ENCODE measurements around the gene KLHL29.
A peak's percentile ranks its signal among the peaks of the same experiment; 100 is the strongest.

KLHL29 gene

DNA sequence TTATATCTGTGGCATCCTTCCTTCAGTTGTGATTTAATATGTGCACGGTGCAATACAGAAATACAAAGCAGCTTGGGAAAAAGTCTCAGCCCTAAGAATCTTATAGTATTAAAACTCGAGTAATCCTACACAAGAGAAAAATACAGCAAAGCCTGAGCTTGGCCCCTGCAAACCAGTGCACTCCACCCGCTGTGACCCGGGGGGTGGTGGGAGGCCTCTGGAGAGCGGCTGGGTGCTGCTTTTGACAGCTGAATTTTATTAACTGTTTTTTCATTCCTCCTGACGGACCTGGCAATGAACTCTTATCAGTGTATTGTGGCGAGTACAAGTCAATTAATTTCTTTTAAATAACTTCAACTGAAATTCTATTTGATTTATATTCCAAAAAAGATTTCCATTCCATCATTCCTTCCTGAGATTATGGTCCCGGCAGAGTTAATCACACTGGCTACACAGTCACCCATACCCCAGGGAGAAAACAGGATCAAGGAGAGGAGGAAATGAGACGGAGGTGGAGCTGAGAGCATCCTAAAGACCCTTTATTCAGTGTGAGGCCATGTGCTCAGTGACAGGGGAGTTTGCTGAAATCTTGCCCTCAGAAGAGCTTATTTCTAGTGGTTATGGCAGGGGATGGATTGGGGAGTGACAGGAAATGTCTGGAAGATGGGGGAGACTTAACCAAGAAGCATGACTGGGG lies 124.8 kb downstream of the KLHL29 start:
- FAIRE-seq (no peak), DNase-seq (ENCODE audit: low spot score) (no peak)

DNA sequence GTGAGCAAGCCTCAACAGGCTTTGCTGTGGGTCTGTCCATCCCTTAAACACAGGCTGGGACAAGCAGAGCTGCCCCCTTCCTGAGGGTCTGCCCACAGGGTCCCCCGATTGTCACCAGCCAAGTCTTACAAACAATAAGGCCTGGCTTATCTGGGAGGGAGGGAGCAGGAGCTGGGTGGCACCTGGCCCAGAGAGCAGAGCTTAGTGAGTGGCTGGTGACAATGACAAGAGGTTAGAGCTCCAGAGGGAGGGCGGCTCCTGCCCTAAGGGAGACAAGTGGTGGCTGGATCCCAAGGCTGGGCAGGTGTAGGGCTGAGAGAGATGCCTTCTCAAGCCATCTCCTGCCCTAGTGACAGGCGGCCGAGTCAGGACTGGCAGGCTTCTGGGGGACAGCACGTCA lies 125.5 kb downstream of the KLHL29 start:
- FAIRE-seq (no peak), DNase-seq (ENCODE audit: low spot score) (no peak)

- DNase-seq (ENCODE audit: low spot score) (no peak), FAIRE-seq (no peak)
These were observed 127.8 kb downstream of the KLHL29 start for GRCh38 chr2:23512778-23513177.

- no peak for DNase-seq (ENCODE audit: low spot score)
- no peak for FAIRE-seq
These were observed 128.4 kb downstream of the KLHL29 start for GRCh38 chr2:23513245-23513871.

DNA sequence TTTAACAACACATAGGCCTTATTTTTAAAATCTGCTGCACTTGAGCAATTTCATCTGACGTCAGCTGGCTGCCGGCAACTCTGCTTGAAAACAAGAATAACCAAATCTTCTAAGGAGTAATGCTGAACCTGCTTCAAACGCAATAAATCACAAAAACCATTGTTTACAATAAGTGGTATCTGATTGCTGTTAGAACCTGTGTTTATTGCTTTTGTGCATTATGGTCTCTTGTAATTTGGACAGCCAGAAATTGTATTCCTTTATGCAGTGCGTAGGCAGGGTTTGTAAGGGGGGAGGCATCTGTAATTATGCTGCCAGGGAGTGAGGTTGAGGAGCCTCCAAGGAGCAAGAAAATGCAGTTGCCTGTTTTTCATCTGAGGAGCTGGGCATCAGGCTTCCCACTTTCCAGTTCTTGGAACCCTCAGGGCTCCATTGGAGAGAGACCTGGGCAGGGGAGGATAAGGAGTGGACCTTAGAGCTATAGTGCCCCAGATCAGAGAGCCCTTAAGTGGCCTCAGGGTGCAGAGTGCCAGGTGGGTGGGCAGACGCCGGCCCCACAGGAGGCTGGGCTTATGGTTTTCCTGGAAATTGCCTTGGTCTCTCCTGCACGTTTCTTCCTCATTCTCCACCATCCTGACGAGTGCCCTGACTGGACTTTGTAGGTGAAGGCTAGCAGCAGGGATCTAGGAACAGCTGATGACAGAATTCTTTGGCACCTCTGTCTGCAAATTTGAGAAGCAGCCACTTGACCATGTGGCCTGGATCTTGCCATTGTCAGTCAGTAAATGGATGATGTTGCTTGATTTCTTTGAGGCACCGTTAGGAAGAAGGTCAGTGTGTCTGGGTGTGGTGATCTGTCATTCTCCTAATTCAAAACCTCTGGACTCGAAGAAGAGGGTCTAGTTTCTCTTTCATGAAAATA lies 129.2 kb downstream of the KLHL29 start:
- FAIRE-seq (no peak), DNase-seq (ENCODE audit: low spot score) (no peak)

DNA sequence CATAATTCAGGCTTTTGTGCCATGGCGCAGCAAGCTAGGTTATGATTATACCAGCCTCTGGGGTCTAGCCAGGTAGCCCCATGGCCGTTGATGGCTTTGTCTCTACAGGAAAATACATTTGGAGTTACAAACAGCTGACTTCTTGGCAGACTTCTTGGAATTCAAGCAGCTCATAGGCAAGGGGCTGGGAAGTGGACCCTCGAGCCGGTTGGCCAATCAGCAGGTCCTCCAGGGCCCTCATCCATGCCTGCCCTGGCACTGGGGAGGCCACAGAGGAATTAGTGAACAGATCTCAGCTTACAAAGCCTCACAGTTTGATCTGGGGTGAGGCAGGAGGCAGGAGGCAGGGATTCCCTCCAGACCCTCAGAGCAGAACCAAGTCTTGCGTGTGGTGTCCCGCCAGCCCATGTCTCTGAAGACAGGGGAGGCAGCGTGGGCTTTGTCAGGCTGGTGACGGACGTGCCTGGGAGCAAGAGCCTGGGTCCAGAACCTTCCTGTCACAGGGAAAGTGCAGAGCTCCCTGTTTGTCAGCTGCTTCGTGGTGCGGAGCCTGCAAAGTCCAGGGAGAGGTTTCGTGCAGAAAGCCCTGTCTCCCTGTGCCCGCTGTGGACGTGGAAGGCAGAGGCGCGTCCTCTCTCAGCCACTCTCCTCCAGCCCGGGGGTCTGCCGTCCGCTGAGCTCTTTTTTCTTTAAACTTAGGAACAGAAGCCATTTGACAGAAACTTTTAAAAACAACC lies 131.7 kb downstream of the KLHL29 start:
- DNase-seq (ENCODE audit: low spot score), result no peak
- FAIRE-seq, result no peak

DNA sequence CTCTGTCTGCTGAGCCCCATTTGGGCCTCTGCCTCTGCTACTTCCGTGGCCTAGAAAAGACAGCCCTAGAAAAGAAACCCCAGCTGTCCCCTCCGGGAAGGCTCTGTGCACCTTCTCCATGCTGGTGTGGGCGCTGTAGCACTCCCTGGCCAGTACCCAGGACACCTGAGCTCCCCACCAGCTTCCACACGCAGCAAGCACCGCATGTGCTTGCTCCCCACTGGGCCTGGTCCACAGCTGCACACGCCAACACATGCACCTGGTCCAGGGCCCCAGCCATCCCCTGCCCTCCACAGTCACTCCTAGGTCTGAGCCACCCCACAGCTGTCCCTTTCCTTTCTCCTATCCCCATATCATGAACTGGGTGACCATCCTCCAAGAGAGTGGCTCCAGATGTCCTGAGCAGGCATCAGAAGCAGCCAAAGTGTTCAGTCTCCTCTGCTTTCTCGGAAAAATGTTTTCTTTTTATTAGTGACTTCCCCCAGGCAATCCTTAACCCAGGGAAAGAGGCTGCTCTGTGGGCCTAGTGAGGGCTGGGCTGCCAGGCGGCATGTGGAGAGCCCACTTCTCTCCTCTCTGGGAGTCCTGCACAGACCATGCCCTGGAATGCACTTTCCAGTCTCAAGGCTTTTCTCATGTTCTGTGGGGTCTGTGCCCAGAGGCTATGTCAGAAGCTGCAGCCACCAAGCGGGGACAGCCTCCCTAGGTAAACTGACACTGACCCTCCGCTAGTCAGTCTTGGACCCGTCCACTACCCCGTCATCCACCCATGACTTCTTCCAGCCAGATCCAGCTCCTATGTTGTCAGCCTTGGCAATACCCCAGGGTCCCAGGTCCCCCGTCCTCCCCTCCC lies 133.7 kb downstream of the KLHL29 start:
- DNase-seq (ENCODE audit: low spot score), result no peak
- FAIRE-seq, result no peak

GRCh38 chr2:23519334-23519651 lies 134.3 kb downstream of the KLHL29 start:
- FAIRE-seq (no peak), DNase-seq (ENCODE audit: low spot score) (no peak)

- FAIRE-seq, result no peak
- DNase-seq (ENCODE audit: low spot score), result peak; percentile 43
These were observed 135.3 kb downstream of the KLHL29 start for GRCh38 chr2:23520256-23520655.

DNA sequence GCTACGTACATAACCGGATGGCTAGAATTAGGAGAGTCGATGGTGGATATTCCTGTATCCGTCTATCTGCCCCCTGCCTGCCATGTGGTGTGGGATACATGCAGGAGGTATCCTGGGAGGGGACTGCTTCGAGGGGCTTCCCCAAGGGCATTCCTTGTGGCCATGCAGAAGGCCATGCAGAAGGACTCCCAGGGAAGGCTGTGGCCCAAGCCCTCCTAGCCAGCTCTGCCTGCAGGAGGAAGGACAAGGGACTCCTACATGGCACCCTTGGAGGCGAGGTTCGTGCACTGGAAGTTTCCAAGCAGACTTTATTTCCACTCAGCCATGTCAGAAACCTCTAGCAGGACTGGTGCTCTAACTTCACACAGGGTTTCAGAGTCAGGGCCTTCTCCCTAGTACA lies 136.1 kb downstream of the KLHL29 start:
- DNase-seq (ENCODE audit: low spot score) (no peak), FAIRE-seq (no peak)

- DNase-seq (ENCODE audit: low spot score) (no peak), FAIRE-seq (no peak)
These were observed 137.9 kb downstream of the KLHL29 start for GRCh38 chr2:23522726-23523372.

GRCh38 chr2:23523373-23524260 lies 138.6 kb downstream of the KLHL29 start:
- no peak for FAIRE-seq
- no peak for DNase-seq (ENCODE audit: low spot score)

GRCh38 chr2:23524261-23524706 lies 139.3 kb downstream of the KLHL29 start:
- DNase-seq (ENCODE audit: low spot score), result peak; percentile 85
- peak; percentile 46 for FAIRE-seq

- no peak for FAIRE-seq
- DNase-seq (ENCODE audit: low spot score), result no peak
These were observed 140.3 kb downstream of the KLHL29 start for GRCh38 chr2:23525137-23525765.

DNA sequence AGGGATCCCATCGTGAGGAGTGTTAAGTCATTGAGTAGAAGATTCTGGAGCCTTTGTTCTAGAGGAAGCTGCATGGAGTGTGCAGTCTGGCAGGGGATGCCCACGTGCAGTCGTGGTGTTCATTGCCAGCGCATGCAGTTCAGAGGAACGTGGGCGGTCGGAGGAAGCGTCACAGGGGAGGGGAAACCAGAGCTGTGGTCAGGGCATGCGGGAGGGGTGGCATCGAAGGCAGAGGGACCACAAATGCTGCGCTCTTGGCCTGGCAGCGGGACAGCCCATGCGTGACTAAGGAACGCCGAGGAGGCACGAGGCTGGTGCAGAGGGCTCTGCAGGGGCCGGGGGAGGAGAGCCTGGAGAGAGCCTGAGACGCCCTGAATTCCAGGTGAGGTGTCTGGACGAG lies 141.1 kb downstream of the KLHL29 start:
- FAIRE-seq (no peak), DNase-seq (ENCODE audit: low spot score) (no peak)

DNA sequence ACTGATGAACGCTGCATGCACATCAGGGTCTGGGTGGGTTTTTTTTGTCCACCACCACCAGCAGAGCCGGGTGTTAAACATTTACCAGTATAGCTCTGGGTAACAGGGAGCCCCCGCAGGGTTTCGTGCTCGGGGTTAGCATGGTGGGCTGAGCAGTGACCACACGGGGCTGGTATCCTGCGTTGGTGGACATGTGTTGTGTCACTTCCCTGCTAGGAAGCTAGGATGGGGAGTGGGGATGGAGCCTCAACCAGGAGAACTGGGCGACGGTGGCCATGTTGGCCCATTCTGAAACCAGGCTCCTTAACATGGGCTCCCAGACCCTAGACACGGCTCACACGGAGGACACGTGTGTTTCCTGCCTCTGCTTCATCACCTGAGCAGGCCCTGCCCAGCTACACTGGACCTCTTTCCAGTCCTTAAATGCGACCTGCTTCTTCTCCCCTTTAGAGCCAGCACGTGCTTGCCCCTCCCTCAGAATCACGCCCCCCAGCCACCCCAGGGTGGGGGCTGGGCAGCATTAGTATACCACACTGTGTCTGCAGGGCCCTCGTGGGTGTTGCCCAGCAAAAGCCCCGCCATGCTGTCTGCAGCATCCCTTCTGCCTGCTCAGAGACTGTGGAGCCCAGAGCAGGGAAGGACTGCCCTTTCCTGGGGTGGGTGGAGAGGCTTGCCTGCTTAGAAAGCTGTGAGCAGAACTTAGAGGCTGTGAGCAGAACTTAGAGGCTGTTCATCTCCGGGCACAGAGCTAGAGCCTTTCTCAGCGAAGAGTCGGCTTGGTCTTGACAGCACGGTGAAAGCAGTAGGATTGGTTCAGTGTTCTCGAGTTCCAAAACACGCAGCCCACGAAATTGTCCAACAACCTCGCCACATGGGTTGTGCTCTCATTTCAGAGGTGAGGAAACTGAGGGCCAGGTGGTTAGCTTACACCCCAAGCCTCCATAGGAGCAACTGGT lies 142.1 kb downstream of the KLHL29 start:
- no peak for DNase-seq (ENCODE audit: low spot score)
- FAIRE-seq, result peak; percentile 81

- FAIRE-seq (no peak), DNase-seq (ENCODE audit: low spot score) (no peak)
These were observed 143.2 kb downstream of the KLHL29 start for GRCh38 chr2:23528171-23528570.

GRCh38 chr2:23528690-23529089 lies 143.7 kb downstream of the KLHL29 start:
- FAIRE-seq (no peak), DNase-seq (ENCODE audit: low spot score) (no peak)

Measured in urothelium cell line (cell line).